Mesendoderm (in vitro differentiated cells): Measurements from ENCODE around the gene MTA1.

Experiments
- DNase-seq: peaks from one replicate; pipeline ENCODE4 v3.0.0; 2013
- H2AK5ac ChIP-seq: 2 replicates; pipeline ENCODE4 v1.6.1; 2013; ENCODE audit warnings: low read length, inconsistent platforms
- H2BK120ac ChIP-seq: 2 replicates; pipeline ENCODE4 v1.6.1; 2013; ENCODE audit warnings: low read depth, mild to moderate bottlenecking, low read length, moderate library complexity, mixed read lengths
- H2BK15ac ChIP-seq: replicated peaks from 2 replicates; pipeline ENCODE4 v1.6.1; 2013; ENCODE audit warnings: low read depth, mild to moderate bottlenecking, moderate library complexity
- H2BK5ac ChIP-seq: 2 replicates; pipeline ENCODE4 v1.6.1; 2013; ENCODE audit warnings: low read length, inconsistent platforms
- H3K18ac ChIP-seq: 2 replicates; pipeline ENCODE4 v1.6.1; 2013; ENCODE audit warnings: mild to moderate bottlenecking, low read length, mixed read lengths
- H3K23ac ChIP-seq: one replicate; pipeline ENCODE4 v1.6.1; 2013; ENCODE audit warnings: low read length
- H3K27ac ChIP-seq: 2 replicates; pipeline ENCODE4 v1.5.1; 2013; ENCODE audit warnings: low read depth, mild to moderate bottlenecking, inconsistent platforms, low read length, moderate library complexity
- H3K27me3 ChIP-seq: 2 replicates; pipeline ENCODE4 v1.6.1; 2013; ENCODE audit warnings: low read length, control low read depth, mild to moderate bottlenecking, inconsistent platforms; ENCODE audit not compliant: insufficient read depth, poor library complexity
- H3K36me3 ChIP-seq: 2 replicates; pipeline ENCODE4 v1.6.1; 2013; ENCODE audit warnings: low read length, inconsistent platforms; ENCODE audit not compliant: control insufficient read depth, insufficient read depth
- H3K4ac ChIP-seq: one replicate; pipeline ENCODE4 v1.6.1; 2013; ENCODE audit warnings: low read depth, mild to moderate bottlenecking, low read length, moderate library complexity
- H3K4me1 ChIP-seq: 2 replicates; pipeline ENCODE4 v1.6.1; 2013; ENCODE audit warnings: low read depth, low read length, inconsistent platforms; ENCODE audit not compliant: control insufficient read depth
- H3K4me2 ChIP-seq: 2 replicates; pipeline ENCODE4 v1.6.1; 2013; ENCODE audit warnings: low read length
- H3K4me3 ChIP-seq: 2 replicates; pipeline ENCODE4 v1.5.1; 2013; ENCODE audit warnings: mild to moderate bottlenecking, low read length
- H3K56ac ChIP-seq: one replicate; pipeline ENCODE4 v1.6.1; 2013; ENCODE audit warnings: low read length
- H3K79me1 ChIP-seq: 2 replicates; pipeline ENCODE4 v1.6.1; 2013; ENCODE audit warnings: low read length, inconsistent platforms
- H3K79me2 ChIP-seq: 2 replicates; pipeline ENCODE4 v1.6.1; 2013; ENCODE audit warnings: mild to moderate bottlenecking, low read length; ENCODE audit not compliant: control insufficient read depth, insufficient read depth
- H3K9ac ChIP-seq: 2 replicates; pipeline ENCODE4 v1.6.1; 2013; ENCODE audit warnings: low read length, inconsistent platforms
- H4K5ac ChIP-seq: one replicate; pipeline ENCODE4 v1.6.1; 2013; ENCODE audit warnings: low read length
- H4K8ac ChIP-seq: one replicate; pipeline ENCODE4 v1.6.1; 2013; ENCODE audit warnings: low read depth, mild to moderate bottlenecking, control low read depth, low read length, moderate library complexity
- WGBS: extraction: QIAGEN DNeasy Blood & Tissue Kit; methylation state at CpG from one replicate; pipeline ENCODE4 v1.1.7; 2013; ENCODE audit warnings: low lambda C conversion rate, missing lambda C conversion rate; ENCODE audit not compliant: insufficient coverage; ENCODE audit errors: extremely low coverage; 5-methylcytosine and 5-hydroxymethylcytosine counted together

MTA1 gene

DNA sequence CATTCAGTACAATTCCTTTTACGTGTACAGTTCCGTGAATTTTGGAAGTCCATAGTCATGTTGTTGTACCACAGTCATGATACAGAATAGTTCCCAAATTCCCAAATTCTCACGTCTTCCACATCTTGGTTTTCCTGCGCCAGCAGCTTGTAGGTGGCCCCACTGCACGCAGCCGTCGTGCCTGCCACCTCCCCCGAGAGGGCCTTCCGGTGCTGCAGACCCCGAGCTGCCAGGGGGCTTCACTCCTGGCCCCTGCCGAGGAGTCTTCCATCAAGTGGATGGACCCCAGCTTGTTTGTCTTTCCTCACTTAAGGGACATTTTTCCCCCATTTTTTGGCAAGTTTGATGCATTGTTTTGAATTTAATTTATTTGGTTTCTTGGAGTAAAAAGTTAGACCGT is 16.8 kb downstream of the MTA1 start:
- Histone ChIP-seq H2BK15ac (no peak overlapping the region), H3K4me3 (no peak overlapping the region), H3K56ac (no peak overlapping the region), H3K27me3 (no peaks in the 10 kb centered on the region), H3K4ac (no peak overlapping the region), H3K4me1 (no peaks in the 10 kb centered on the region), H3K27ac (no peak overlapping the region), H3K9ac (no peak overlapping the region), H2BK5ac (no peak overlapping the region), H3K36me3 (no peaks in the 10 kb centered on the region), H4K8ac (no peak overlapping the region), H3K79me2 (peaks cover 54% of the 10 kb centered on the region), H2BK120ac (no peak overlapping the region), H3K18ac (no peak overlapping the region), H3K4me2 (no peak overlapping the region), H3K23ac (no peak overlapping the region), H3K79me1 (peaks cover 50% of the 10 kb centered on the region), H4K5ac (no peak overlapping the region), H2AK5ac (no peak overlapping the region)
- WGBS = no CpG with 5 or more reads among the region's 12 CpGs
- DNase-seq = no peak

DNA sequence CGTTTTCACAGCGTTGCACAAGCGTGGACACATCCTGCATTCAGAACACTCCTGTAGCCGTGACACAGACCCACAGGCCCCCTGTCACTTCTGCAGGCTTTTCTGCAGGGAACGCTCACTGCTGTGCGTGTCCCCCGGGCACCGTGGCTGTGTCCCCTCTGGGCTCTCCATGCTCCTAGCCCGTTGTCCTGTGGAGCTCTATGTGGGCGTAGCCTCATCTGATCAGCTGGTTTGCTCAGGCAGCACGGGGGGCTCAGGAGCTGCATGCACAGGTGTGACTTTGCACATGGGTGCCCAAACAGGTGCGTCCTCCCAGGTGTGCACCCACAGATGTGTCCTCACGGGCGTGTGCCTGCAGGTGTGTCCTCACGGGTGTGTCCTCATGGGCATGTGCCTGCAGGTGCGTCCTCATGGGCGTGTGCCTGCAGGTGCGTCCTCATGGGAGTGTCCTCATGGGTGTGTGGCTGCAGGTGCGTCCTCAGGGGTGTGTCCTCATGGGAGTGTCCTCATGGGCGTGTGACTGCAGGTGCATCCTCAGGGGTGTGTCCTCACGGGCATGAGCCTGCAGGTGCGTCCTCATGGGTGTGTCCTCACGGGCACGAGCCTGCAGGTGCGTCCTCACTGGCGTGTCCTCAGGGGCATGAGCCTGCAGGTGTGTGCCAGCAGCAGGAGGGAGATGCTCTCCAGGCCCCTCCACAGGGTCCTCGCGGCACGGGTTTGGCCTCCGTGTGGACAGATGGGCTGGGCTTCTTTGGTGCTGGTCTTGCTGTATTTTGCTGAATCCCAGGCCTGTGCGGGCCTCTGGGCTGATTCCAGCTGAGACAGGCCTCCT is 17.5 kb downstream of the MTA1 start:
- no peak overlapping the region for H3K23ac ChIP-seq
- no peak overlapping the region for H4K5ac ChIP-seq
- no peak overlapping the region for H3K4me3 ChIP-seq
- no peaks in the 10 kb centered on the region for H3K4me1 ChIP-seq
- no CpG with 5 or more reads among the region's 31 CpGs for WGBS
- no peak overlapping the region for H3K4ac ChIP-seq
- no peak overlapping the region for H3K4me2 ChIP-seq
- no peak overlapping the region for H4K8ac ChIP-seq
- peaks cover 53% of the 10 kb centered on the region for H3K79me2 ChIP-seq
- H3K79me1 ChIP-seq = peaks cover 48% of the 10 kb centered on the region
- H2AK5ac ChIP-seq = no peak overlapping the region
- H2BK5ac ChIP-seq = no peak overlapping the region
- no peak overlapping the region for H3K56ac ChIP-seq
- no peak for DNase-seq
- no peak overlapping the region for H3K27ac ChIP-seq
- H3K9ac ChIP-seq = no peak overlapping the region
- no peak overlapping the region for H2BK120ac ChIP-seq
- no peaks in the 10 kb centered on the region for H3K36me3 ChIP-seq
- no peak overlapping the region for H3K18ac ChIP-seq
- no peaks in the 10 kb centered on the region for H3K27me3 ChIP-seq
- no peak overlapping the region for H2BK15ac ChIP-seq

DNA sequence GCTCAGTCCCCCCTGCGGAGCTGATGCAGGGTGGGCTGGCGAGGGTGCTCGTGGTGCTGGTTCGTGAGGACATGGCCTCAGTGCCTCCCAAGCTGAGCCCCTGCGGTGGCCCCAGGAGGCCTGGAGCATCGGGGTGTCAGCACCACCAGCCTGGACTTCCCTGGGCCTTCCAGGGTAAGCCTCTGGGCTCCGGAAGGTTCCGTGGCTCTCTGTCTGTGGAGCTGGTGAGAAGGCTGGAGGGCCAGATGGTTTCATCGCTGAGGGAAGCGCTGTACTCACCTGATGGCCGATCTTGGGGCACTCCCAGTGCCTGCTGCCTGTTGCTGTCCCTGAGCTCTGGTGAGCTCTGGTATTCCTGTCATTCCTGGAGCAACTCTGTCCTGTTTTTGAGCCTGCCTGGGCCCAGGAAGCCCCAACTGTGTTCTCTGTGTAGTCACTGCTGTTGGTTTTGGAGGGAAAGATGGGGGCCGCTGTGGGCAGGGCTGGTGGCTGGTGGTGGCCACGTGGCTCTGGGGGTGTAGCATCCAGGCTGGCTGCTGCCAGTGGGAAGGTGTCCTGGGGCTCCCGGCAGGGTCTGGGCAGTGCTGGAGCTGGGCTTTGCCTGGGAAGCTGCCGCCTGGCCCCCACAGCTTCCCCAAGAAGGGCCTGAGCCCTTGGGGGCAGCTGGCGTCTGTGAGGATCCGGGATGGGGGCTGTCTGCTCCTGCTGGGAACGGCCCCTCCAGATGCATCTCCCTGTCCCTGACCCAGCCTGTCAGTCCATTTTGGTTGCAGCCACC is 18.3 kb downstream of the MTA1 start:
- no peak overlapping the region for H2BK120ac ChIP-seq
- H3K18ac ChIP-seq = no peak overlapping the region
- no peaks in the 10 kb centered on the region for H3K4me1 ChIP-seq
- H3K27me3 ChIP-seq = no peaks in the 10 kb centered on the region
- no peak overlapping the region for H3K4me3 ChIP-seq
- H3K79me1 ChIP-seq = peaks cover 43% of the 10 kb centered on the region
- no peak overlapping the region for H4K8ac ChIP-seq
- no peak for DNase-seq
- no peak overlapping the region for H4K5ac ChIP-seq
- no peak overlapping the region for H3K27ac ChIP-seq
- H3K4ac ChIP-seq = no peak overlapping the region
- no CpG with 5 or more reads among the region's 18 CpGs for WGBS
- no peak overlapping the region for H2BK5ac ChIP-seq
- H3K36me3 ChIP-seq = no peaks in the 10 kb centered on the region
- no peak overlapping the region for H3K4me2 ChIP-seq
- no peak overlapping the region for H3K9ac ChIP-seq
- H2BK15ac ChIP-seq = no peak overlapping the region
- no peak overlapping the region for H2AK5ac ChIP-seq
- H3K79me2 ChIP-seq = peaks cover 47% of the 10 kb centered on the region
- H3K23ac ChIP-seq = no peak overlapping the region
- H3K56ac ChIP-seq = no peak overlapping the region

- H3K4me3 ChIP-seq = no peak overlapping the region
- no peak overlapping the region for H3K23ac ChIP-seq
- H2AK5ac ChIP-seq = no peak overlapping the region
- H3K4ac ChIP-seq = no peak overlapping the region
- no peak overlapping the region for H2BK15ac ChIP-seq
- H3K36me3 ChIP-seq = no peaks in the 10 kb centered on the region
- H3K4me1 ChIP-seq = no peaks in the 10 kb centered on the region
- no peak overlapping the region for H3K4me2 ChIP-seq
- no peak overlapping the region for H3K18ac ChIP-seq
- no peak overlapping the region for H2BK5ac ChIP-seq
- no peaks in the 10 kb centered on the region for H3K27me3 ChIP-seq
- peaks cover 37% of the 10 kb centered on the region for H3K79me2 ChIP-seq
- no peak overlapping the region for H4K8ac ChIP-seq
- no peak for DNase-seq
- peaks cover 37% of the 10 kb centered on the region for H3K79me1 ChIP-seq
- no CpG with 5 or more reads among the region's 11 CpGs for WGBS
- H3K56ac ChIP-seq = no peak overlapping the region
- no peak overlapping the region for H4K5ac ChIP-seq
- H3K27ac ChIP-seq = no peak overlapping the region
- no peak overlapping the region for H2BK120ac ChIP-seq
- H3K9ac ChIP-seq = no peak overlapping the region
These were observed 19.6 kb downstream of the MTA1 start for GRCh38 chr14:105439179-105439578.

GRCh38 chr14:105439710-105440553 is 20.3 kb downstream of the MTA1 start:
- H2AK5ac ChIP-seq = no peak overlapping the region
- DNase-seq = no peak
- H3K27me3 ChIP-seq = no peaks in the 10 kb centered on the region
- H3K4me2 ChIP-seq = no peak overlapping the region
- no peak overlapping the region for H3K18ac ChIP-seq
- H3K79me1 ChIP-seq = peaks cover 35% of the 10 kb centered on the region
- H2BK120ac ChIP-seq = no peak overlapping the region
- H4K8ac ChIP-seq = no peak overlapping the region
- H3K23ac ChIP-seq = no peak overlapping the region
- H3K4me1 ChIP-seq = no peaks in the 10 kb centered on the region
- H3K79me2 ChIP-seq = peaks cover 35% of the 10 kb centered on the region
- H3K36me3 ChIP-seq = no peaks in the 10 kb centered on the region
- no peak overlapping the region for H3K56ac ChIP-seq
- H3K4me3 ChIP-seq = no peak overlapping the region
- WGBS = no CpG with 5 or more reads among the region's 33 CpGs
- H3K4ac ChIP-seq = no peak overlapping the region
- H4K5ac ChIP-seq = no peak overlapping the region
- H3K27ac ChIP-seq = no peak overlapping the region
- H2BK15ac ChIP-seq = no peak overlapping the region
- H2BK5ac ChIP-seq = no peak overlapping the region
- no peak overlapping the region for H3K9ac ChIP-seq
